Rectal smooth muscle tissue (tissue), 1 donor: ENCODE results near the gene CLDN14.

Source experiments
- H3K27ac ChIP-seq: one replicate; pipeline ENCODE4 v1.7.0; 2013; ENCODE audit warnings: low read depth, low read length, inconsistent platforms
- H3K27me3 ChIP-seq: one replicate; pipeline ENCODE4 v1.7.0; 2013; ENCODE audit warnings: low read length; ENCODE audit not compliant: control insufficient read depth, insufficient read depth
- H3K36me3 ChIP-seq: one replicate; pipeline ENCODE4 v1.7.0; 2013; ENCODE audit warnings: low read length; ENCODE audit not compliant: control insufficient read depth, insufficient read depth
- H3K4me1 ChIP-seq: one replicate; pipeline ENCODE4 v1.7.0; 2013; ENCODE audit warnings: low read length; ENCODE audit not compliant: control insufficient read depth, insufficient read depth
- H3K4me3 ChIP-seq: one replicate; pipeline ENCODE4 v1.7.0; 2013; ENCODE audit warnings: low read length
- H3K9ac ChIP-seq: one replicate; pipeline ENCODE4 v1.7.0; 2013; ENCODE audit warnings: low read length

Gene CLDN14

DNA sequence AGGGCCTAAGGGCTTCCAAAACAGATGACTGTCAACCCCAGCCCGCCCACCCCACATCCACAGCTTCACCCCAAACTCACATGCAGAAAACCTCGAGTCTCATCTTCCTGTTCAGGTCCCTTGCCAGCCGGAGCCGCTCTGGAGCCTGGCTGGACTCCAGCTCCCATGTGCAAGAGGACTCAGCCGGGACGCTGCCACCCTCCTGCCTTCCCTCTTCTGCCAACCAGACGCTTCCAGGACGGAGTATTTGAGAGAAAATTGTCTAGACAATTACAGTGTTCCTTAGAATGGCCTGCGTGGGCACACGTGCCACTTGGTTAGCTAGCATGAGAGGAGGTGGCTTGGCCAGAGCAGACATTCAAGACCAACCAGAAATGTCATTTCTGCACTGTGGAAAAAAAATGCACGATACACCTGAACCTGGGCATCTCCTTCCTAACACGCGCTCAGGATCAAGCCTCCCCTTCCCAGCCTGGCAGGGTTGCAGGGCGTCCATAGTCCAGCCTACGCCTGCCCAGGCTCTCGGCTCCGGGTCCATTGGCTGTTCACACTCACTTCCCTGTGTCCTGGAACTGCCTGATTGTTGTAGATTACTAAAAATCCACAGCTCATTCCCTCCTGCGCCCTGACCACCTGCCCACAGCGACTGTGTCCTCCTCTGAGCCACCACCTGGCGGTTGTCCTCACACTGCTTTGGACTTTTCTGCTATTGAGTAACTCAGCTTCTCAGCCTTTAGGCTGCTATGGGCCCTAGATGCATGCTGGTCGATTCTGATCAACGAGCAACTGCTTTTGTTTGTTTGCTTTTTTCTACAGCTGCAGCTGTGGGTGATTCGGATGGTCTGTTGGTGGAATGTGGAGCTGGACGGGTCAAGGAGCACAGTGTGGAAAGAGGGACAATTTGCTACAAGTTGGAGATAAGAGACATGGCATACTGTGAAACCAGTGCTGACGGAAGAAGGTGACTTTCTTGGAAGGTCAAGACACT is at the start of gene CLDN14:
Gene CLDN14 (minus strand): TSS at position 708 of the 988 bp plus-strand sequence. CDS start 18,427 bp downstream, outside the sequence.
- H3K9ac ChIP-seq, result no peak within 1 kb of the TSS
- no peaks in the 10 kb centered on the region for H3K4me1 ChIP-seq
- no peaks in the 10 kb centered on the region for H3K27me3 ChIP-seq
- no peak within 1 kb of the TSS for H3K4me3 ChIP-seq
- H3K36me3 ChIP-seq, result no peaks in the 10 kb centered on the region
- H3K27ac ChIP-seq, result no peak within 1 kb of the TSS

DNA sequence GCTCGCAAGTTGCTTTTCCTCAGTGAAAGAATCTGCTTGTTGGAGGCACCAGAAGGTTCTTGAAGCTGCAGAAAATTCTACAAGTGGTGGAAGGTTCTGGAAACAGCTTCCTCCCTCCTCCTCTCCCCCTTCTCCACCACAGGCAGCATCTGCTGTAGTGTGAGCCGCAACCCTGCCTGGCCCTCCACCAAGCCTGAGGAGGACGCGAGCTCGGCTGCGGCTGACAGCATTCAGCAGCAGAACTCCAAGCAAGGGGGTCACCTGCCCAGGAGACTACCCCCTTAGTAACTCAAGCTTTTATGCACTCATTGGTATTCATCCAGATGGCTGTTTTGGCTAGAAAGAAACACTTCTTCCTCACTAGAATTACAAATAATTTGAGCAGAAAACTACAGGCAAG is 48.8 kb upstream of the CLDN14 start:
- H3K36me3 ChIP-seq, result no peaks in the 10 kb centered on the region
- H3K4me3 ChIP-seq, result no peak overlapping the region
- H3K9ac ChIP-seq, result no peak overlapping the region
- no peaks in the 10 kb centered on the region for H3K27me3 ChIP-seq
- H3K27ac ChIP-seq, result no peak overlapping the region
- H3K4me1 ChIP-seq, result no peaks in the 10 kb centered on the region

GRCh38 chr21:36527317-36527716 is 47.4 kb upstream of the CLDN14 start:
- Histone ChIP-seq H3K4me3 (no peak overlapping the region), H3K36me3 (no peaks in the 10 kb centered on the region), H3K27ac (no peak overlapping the region), H3K27me3 (no peaks in the 10 kb centered on the region), H3K9ac (no peak overlapping the region), H3K4me1 (no peaks in the 10 kb centered on the region)

DNA sequence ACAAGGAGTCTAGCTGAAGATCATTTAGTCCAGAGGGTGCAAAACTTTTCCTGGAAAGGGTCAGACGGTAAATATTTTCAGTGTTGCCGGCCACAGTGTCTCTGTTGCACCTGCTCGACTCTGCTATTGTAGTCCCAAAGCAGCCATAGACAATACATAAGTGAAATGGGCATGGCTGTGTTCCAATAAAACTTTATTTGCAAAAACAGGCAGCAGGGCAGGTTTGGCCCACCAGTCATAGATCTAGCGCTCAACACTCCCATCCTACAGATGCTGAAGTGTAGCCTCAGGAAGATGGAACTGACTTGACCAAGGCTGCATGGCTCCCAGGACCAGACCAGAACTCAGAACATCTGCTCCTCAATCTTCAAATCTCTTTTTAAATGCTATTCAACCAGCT is 46.2 kb upstream of the CLDN14 start:
- H3K36me3 ChIP-seq, result no peaks in the 10 kb centered on the region
- no peak overlapping the region for H3K4me3 ChIP-seq
- no peaks in the 10 kb centered on the region for H3K4me1 ChIP-seq
- H3K27ac ChIP-seq, result no peak overlapping the region
- no peaks in the 10 kb centered on the region for H3K27me3 ChIP-seq
- no peak overlapping the region for H3K9ac ChIP-seq

DNA sequence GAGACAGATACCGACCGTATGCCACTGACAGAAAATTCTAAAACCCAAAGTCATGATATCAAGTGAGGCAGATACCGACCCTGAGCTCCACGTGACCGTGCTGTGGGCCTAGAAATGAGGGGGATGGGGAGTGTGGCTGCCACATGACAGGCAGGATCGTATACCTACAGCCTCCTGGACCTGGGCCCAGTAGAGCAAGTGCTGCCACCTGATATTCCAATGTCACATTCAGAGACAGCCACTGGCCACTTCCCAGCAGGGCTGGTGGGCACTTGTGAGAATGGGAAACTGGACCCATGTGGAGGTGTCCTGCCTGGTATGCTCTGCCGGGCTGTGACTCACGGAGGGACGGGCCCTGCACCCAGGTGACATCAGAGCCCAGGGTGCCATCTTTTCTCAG is 44.6 kb upstream of the CLDN14 start:
- H3K27me3 ChIP-seq, result no peaks in the 10 kb centered on the region
- no peaks in the 10 kb centered on the region for H3K4me1 ChIP-seq
- H3K27ac ChIP-seq, result no peak overlapping the region
- H3K36me3 ChIP-seq, result no peaks in the 10 kb centered on the region
- no peak overlapping the region for H3K4me3 ChIP-seq
- H3K9ac ChIP-seq, result no peak overlapping the region

DNA sequence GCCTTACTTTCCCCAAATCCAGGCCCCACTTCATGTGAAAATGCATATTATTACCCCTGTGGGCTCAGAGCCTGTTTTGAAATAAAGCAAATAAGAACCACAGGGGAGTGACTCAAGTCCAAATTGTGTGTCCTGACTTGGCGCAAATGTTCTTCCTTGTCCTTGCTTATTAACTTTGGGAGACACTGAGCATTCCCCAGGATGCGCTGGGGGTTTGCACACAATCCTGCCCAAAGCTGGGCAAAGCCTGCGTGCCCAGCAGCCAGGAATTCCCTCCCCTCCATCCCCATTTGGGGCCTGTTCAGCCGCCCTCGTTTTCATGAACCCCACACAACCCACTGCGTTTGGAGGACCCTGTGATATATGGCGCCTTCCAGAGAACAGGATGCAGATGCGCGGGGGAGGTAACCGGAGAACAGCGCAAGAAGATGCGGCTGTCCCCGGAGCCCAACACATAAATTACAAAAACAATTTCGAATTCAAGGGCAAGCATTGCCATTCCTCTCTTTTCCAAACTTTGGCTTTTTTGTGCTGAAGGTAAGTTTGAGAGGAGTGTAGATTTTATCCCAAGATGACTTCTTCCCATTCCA is 42.4 kb upstream of the CLDN14 start:
- no peaks in the 10 kb centered on the region for H3K4me1 ChIP-seq
- H3K27ac ChIP-seq, result no peak overlapping the region
- H3K4me3 ChIP-seq, result no peak overlapping the region
- H3K9ac ChIP-seq, result no peak overlapping the region
- no peaks in the 10 kb centered on the region for H3K27me3 ChIP-seq
- no peaks in the 10 kb centered on the region for H3K36me3 ChIP-seq

DNA sequence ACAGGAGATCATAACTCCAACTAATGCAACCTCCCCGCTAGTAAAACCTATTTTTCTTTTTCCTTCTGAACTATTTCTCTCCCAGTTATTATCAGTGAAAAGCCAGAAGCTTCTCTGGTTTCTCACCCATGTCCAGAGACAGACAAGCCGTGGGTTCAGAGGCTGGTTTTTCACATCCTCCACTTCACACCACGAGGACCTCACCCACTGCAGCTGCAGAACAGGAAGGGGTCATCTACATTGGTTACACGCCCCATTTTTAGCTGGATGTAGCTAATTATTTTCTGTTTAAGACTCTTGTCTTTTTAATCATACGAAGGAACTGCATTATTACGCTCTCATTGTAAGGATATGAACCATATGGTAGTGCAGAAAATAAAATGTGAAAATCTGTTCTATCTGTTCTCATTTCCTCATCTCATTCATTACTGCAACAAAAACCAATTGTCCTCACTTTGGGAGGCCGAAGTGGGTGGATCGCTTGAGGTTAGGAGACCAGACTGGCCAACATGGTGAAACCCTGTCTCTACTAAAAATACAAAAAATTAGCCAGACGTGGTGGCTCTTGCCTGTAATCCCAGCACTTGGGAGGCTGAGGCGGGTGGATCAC is 39.1 kb upstream of the CLDN14 start:
- Histone ChIP-seq H3K36me3 (no peaks in the 10 kb centered on the region), H3K4me3 (no peak overlapping the region), H3K27ac (no peak overlapping the region), H3K27me3 (no peaks in the 10 kb centered on the region), H3K9ac (no peak overlapping the region), H3K4me1 (no peaks in the 10 kb centered on the region)

DNA sequence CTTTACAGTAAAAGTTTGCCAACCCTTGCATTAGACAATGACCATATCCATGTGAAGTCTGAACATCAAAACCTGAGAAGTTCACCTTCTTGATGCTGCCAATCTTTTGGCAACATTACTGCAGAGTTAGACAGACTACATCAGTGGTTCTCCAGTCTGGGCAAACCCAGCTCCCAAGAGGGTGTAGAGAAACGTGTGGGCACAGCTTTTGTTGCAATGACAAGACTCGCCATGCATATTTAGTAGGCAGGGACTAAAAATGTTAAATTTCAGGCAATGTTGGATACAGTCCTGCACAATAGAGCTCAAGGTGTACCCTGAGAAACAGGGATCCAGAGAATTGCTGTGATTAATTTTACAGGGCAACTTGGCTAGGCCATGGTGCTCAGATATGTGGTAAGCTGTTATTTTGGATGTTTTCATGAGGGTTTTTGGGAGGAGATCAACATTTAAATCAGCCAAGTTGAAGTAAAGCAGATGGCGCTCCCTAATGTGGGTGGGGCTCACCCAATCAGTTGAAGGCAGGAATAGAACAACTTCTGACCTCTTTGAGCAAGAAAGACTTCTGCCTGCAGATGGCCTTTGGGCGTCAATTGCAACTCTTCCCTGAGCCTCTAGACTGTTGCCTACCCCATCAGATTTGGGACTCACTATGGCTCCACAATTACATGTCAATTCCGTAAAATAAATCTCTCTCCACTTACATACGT is 37.6 kb upstream of the CLDN14 start:
- Histone ChIP-seq H3K9ac (no peak overlapping the region), H3K4me1 (no peaks in the 10 kb centered on the region), H3K36me3 (no peaks in the 10 kb centered on the region), H3K4me3 (no peak overlapping the region), H3K27ac (no peak overlapping the region), H3K27me3 (no peaks in the 10 kb centered on the region)

DNA sequence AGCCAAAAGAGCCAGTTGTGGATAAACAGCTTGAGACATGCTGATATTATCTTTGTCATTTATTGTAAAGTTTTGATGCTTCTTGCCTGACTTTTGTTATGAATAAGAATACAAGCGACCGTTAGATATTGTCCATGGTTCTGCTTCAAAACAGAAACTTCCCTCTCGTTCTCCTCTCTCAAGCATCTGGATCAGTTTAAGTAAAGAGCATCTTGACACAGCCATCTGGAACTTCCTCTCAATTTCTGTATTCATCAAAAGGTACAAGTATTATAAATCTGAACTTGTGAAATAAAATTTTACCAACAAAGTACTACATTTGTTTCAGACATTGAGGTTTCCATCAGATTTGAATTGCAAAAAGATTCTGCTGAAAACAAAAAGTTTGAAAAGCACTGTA is 36.4 kb upstream of the CLDN14 start:
- no peak overlapping the region for H3K27ac ChIP-seq
- H3K9ac ChIP-seq, result no peak overlapping the region

GRCh38 chr21:36513430-36513829 is 33.5 kb upstream of the CLDN14 start:
- H3K4me1 ChIP-seq, result no peaks in the 10 kb centered on the region
- no peaks in the 10 kb centered on the region for H3K36me3 ChIP-seq
- H3K27me3 ChIP-seq, result no peaks in the 10 kb centered on the region
- no peak overlapping the region for H3K27ac ChIP-seq
- no peak overlapping the region for H3K4me3 ChIP-seq
- H3K9ac ChIP-seq, result no peak overlapping the region

More for the DNA sequence above, 36.4 kb upstream of the CLDN14 start:
- Histone ChIP-seq H3K4me3 (no peak overlapping the region), H3K4me1 (no peaks in the 10 kb centered on the region), H3K36me3 (no peaks in the 10 kb centered on the region), H3K27me3 (no peaks in the 10 kb centered on the region)

- no peaks in the 10 kb centered on the region for H3K27me3 ChIP-seq
- no peaks in the 10 kb centered on the region for H3K4me1 ChIP-seq
- no peak overlapping the region for H3K9ac ChIP-seq
Measured at GRCh38 chr21:36512971-36513370, 33.0 kb upstream of the CLDN14 start.

More at GRCh38 chr21:36512971-36513370, 33.0 kb upstream of the CLDN14 start:
- Histone ChIP-seq H3K36me3 (no peaks in the 10 kb centered on the region), H3K4me3 (no peak overlapping the region), H3K27ac (no peak overlapping the region)
